SH-SY5Y (cell line): Measurements from ENCODE around the gene CBL.

Experiments used
- GATA2 ChIP-seq: IDR thresholded peaks from 2 replicates; pipeline ENCODE4 v1.6.1; 2011; ENCODE audit warnings: mild to moderate bottlenecking, low read depth, low read length
- GATA3 ChIP-seq: IDR thresholded peaks from 2 replicates; pipeline ENCODE4 v1.6.1; 2011; ENCODE audit warnings: low read depth, mild to moderate bottlenecking, low read length, moderate library complexity

GRCh38 chr11:119175493-119176077, 30.6 kb upstream of the CBL start:
- TF ChIP-seq GATA2 (no peak), GATA3 (no peak)
